ELR (cell line): ENCODE measurements around the gene P3H4.
"Not testable (repeated sequence)": the region's sequence is repeated elsewhere in the genome, so short reads cannot be mapped to it uniquely, and the experiment has no call there.

Source experiments
- DNase-seq: peaks from one replicate; pipeline ENCODE4 v3.0.0-alpha.2; 2015; ENCODE audit warnings: low read depth

The P3H4 gene

DNA sequence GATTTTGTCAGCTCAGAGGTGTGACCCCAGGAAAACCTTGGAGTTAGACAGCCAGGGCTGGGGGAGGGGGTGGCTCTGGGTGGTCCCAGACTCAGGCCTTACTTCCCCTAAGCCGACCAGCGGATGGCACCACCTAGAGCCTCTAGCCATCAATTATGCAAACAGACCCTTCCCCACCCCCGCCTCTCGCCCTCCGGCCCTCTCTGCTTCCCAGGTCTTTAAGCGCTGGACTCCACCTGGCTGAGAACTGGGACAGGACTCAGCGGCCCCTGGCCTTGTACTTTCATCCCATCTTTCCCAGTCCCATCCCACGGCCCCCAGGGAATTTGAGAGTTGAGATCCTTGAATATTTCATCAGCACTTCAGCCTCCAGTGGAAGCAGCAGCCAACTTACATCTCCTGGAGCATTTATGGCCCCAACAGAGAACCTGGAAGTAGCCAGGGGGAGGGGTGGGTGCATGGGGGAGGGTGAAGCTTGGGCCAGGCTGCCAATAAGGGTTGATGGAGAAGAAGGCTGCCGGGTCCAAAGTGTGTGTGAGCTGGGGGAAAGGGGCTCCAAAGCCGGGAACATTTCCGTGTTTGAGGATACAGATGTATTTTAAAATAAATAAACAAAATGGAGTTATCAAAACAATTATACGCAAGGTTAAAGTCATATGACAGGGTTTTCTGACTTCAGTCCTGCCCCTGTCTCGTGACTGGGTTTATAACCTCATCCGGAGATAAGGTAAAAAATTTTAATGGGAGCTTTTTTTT, 17.8 kb downstream of the P3H4 start:
- DNase-seq, result no peak

DNA sequence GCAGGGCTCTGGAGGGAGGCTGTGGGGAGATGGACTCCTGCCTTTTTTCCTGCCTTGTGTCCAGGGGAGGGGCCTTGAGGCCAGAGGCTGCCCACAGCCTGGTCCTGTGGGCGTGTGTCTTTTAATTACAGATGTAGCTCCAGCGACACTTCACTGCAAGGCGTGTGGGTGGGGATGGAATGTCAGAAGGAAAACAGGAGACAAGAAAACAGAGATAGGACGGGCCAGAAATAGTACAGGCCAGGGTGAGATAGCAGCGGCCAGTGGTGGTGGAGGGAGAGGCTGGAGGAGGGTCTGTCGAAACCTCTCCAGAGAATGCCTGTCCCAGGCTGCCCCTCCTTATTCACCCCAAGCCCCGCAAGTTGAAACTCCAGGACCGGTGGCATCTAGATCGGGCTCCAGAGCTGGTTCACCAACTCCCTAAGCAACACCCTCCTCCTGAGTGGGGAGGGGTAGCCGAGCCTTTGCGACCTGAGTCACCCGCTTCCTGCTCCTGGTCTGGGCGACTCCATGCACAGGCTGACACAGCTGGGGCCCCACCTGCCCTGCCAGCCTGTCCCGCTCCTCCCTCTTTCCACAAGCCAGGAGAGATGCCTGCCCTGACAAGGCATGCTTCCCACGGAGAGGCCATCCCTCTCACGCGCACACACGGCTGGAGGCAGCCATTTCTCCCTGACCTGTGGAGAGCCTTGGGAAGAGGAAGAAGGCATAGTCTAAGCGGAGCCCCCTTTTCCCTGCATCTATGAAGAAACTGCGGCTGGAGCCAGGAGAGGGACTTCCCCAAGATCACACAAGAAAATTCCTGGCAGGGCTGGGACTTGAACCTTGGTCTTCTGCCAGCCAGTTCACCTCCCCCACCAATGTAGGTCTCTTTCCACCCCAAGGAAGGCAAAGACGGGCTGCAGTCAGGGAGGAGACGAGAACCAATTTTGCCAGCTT, 18.6 kb downstream of the P3H4 start:
- peak; percentile 61 for DNase-seq

DNA sequence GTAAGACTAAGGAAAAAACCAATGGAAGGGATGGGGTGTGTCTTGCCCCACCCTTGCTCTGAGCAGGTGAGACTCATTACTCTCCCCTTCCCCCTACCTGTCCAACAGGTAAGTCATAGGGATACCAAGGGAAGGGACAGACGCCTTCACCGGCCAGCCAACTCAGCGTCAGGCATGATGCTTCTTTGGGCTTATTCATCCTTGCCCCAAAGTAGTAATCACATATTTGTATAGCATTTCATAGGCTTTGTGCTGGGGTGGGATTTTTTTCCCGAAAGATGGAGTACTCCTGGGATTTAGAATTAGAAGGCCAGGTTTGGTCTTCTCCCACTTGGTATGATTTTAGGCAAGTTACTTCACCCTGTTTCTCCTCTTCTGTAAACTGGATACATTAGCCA, 24.7 kb downstream of the P3H4 start:
- no peak for DNase-seq

DNA sequence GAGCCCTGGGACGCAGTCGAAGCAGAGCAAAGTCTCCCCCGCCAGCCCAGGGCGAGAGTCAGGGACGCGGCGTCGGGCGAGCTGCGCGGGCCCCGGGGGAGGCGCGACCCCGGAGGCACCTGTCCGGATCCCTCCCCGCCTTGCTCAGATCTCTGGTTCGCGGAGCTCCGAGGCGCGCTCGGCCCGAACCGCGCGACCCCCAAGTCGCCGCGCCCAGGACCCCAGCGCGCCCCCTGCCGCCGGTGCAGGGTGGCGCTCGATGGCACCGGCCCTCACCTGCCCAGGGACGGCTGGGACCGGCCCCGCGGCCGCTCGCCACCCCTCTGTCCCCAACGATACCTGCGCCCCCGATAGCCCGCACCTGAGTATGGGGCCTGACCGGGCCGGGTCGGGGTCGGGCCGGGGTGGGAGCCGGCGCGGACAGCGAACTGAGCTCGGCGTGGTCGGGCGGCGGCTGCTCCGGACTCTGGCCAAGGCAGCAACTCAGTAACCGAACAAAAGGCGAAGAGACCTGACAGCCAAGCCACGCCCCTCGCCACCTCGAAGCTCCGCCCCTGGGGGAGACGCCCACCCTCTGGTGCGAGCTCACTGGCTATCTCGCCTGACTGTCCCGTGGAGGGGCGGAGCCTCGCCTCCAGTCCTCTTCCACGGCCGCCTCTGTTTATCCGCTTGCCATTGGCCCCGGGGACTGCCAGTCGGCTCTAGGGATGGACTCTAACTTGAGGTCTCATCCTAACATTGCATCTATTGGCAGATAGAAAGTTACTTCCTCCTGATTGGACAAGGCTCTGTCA, 25.3 kb downstream of the P3H4 start, which contains the start of gene JUP:
Gene JUP (minus strand): TSS at position 485 of the 794 bp plus-strand sequence. CDS start 14,857 bp downstream, outside the sequence.
- peak; percentile 91 for DNase-seq

DNA sequence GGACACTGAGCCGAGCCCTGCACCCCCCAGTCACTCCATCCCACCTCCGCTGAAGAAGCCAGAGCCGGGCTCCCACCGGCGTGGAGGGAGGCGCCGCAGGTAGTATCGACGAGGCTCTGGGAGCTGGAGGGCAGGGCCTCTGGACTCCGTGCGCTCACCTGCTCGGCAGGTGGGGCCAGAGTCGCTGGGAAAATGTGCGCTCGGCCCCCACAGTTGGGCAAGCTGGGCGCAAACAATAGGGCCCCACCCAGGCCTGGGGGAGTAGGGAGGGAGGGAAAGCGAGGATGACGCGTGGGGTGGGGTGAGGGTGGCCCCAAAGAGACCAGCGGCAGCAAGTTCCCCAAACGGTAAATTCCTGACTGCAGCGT, 25.9 kb downstream of the P3H4 start:
- DNase-seq, result no peak

DNA sequence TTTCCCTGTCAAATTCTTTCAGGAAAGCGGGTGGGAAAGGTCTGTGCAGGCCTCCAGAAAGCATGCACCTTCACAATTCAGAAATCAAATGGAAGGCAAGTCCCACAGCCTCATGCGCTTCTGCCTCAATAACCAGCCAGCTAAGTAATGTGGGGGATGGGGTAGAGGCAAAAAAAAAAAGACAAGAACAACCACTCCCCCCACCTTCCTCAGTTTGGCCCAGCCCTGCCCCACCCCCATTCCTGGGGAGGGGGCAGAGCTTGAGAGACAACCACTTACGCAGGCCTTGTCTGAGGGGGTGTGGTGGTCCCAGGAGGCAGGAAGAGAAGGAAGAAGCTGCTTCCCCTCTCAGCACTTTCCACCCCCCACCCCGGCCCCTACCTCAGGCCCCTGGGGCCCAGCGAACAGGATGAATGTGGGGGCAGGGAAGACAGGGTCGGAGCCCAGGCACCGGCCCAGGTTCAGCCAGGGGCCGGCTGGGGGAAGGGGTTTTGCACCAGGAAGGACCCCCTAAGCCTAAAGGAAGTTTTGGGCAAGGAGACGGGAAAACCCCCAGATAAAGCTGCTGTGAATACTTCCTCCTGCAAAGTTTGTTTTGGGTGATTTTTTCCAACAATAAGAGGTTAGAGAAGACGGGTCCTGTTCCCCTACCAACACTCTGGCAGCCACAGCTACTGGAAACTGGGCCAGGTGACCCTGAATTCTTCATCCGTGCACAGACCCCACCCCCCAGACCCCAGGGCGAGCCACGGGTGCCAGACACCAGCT, 26.5 kb downstream of the P3H4 start:
- DNase-seq, result no peak

DNA sequence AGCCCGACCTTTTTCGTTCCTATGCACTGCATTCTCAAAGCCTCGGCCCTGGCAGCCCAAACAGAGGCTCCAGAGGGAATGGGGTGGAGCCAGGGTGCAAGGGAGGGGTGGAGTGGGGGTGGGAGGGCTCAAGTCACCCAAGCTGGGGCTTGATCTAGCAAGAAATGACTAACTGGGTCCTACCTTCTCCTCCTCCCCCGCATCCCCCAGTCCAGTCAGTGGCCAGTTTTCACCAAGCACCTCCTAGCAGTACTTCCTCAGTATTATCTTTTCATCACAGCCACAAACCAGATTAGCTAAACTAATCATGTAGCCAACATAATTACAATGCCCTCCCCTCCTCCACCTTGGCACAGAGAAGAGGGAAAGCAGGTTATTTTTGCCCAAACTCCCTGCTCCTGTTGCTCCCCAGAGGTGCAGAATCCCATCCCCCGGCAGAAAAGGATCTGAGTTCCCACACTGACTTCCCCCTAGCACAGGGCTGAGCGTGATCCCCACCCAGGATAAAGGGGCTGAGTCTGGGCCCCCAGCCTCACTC, 27.5 kb downstream of the P3H4 start:
- peak; percentile 30 for DNase-seq

DNA sequence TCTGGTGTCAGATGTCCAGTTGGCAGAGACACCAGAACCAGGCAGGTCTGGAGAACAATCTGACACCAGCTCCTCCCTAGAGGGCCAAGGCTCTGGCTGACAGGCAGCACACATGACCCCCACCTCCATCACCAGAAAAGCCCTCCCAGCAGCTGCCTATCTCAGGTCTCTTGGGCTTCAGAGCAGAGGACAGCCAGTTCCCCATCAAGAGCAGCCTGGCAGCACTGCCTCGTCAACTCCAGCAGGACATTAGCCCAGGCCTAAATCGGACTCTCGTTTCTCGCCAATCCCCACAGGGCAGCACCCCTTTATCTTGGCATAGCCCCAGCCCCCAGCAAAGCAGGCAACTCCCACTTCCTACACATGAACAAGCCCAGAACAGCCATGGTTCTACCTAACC, 29.6 kb downstream of the P3H4 start:
- no peak for DNase-seq

DNA sequence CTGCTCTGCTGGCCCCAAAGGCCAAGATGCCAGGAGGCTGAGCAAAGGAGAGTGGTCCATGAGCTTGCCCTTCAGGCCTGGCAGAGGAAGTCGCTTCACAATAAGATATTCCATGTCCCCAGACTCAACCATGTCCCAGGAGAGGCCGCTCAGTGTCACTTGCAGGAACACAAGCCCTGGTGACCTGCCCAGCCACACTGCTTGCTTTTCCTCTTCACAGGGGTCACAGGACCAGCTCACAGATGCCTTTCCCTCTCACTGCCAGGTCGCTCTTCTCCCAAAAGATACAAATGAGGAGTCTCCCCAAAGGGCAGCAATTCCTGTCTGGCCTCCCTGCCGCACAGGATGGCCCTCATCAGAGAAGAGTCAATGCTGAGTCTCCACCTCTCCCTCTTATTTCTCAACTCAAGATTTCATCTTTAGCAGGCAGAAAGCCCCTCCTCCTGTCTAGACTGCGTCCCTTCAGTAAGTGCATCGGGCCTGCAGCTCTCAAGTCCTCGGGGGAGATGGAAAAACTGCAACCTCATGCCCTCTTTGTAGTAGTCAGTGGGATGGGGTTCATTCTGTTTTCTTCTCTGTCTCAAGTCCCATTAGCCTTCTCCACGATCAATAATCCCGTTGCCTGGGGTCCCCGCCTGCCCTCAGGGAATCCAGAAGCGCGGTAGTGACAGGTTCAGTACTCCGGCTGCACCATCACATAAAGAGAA, 30.2 kb downstream of the P3H4 start:
- no peak for DNase-seq

DNA sequence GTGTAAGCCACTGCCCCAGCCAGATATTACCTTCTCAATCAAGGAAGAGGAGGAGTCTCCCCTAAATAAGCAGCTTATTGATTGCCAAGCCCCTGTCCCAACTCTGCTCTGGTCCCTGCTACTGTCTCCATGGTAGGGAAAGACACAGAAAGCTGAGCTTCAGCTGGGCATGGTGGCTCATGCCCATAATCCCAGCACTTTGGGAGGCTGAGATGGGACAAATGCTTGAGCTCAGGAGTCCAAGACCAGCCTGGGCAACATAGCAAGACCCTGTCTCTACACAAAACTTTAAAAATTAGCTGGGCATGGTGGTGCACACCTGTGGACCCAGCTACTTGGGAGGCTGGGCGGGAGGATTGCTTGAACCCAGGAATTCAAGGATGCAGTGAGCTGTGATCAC, 31.8 kb downstream of the P3H4 start:
- no peak for DNase-seq

DNA sequence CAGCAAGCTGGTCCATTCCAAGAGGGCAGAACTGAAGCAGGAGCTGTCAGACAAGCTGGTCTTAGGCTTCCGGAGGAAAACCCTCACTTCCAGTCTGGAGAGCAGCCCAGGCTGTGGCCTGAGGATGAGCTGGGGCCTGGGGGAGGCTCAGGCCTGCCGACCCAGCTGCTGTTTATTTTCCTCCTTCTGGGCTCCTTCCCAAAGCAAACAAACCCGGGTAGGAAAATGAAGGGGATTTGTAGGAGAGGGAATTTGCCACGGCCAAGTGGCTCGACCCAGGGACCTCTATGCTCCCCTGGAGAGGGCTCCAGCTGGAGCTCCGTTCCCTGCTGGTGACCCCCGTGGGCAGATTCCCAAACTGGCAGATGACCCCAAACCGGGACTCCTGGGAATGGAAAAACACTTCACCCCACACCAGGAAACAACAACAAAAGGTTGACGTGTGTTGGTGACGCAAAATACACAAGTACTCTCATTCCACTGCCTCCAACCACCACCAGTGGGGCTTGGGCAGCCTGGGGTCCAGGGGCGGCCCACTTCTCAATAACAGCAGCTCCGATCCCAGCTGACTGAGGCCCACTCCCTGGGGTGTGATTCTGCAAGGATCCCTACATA, 34.1 kb downstream of the P3H4 start:
- DNase-seq, result peak; percentile 72

DNA sequence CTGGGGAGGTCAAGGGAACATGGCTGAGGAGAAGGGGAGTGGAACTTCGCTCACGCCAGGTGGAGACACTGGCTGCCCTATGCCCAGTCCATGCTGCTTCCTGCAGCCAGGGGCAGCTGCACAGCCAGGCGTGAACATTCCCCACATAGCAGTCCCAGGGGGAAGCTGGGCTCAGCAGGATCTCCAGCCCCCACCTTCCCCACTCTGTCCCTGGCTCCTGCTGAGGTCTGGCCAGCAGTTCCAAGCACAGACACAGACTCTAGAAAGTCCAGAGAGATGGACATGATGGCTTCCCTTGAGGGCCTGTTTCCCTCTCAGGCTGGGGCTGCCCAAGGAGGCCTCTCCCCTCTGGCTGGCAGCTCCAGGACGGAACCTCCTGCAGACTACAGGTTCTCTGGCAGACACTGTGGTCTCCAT, 34.6 kb downstream of the P3H4 start:
- DNase-seq, result no peak

DNA sequence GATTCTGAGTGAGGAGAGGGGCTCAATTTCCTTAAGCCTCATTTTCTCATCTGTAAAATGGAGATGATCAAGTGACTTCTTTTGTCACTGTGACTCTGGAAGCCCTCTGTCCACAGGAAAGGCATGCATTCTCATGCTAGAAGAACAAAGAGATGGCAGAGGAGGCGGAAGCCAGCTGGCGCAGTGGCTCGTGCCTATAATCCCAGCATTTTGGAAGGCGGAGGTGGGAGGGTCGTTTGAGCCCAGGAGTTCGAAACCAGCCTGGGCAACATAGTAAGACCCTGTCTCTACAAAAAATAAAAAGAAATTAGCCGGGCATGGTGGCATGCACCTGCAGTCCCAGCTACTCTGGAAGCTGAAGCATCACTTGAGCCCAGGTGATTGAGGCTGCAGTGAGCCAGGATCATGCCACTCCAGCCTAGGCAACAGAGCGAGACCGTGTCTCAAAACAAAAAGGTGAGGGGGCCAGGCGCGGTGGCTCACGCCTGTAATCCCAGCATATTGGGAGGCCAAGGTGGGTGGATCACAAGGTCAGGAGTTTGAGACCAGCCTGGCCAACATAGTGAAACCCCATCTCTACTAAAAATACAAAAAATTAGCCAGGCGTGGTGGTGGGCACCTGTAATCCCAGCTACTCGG, 35.4 kb downstream of the P3H4 start:
- not testable (repeated sequence) for DNase-seq

DNA sequence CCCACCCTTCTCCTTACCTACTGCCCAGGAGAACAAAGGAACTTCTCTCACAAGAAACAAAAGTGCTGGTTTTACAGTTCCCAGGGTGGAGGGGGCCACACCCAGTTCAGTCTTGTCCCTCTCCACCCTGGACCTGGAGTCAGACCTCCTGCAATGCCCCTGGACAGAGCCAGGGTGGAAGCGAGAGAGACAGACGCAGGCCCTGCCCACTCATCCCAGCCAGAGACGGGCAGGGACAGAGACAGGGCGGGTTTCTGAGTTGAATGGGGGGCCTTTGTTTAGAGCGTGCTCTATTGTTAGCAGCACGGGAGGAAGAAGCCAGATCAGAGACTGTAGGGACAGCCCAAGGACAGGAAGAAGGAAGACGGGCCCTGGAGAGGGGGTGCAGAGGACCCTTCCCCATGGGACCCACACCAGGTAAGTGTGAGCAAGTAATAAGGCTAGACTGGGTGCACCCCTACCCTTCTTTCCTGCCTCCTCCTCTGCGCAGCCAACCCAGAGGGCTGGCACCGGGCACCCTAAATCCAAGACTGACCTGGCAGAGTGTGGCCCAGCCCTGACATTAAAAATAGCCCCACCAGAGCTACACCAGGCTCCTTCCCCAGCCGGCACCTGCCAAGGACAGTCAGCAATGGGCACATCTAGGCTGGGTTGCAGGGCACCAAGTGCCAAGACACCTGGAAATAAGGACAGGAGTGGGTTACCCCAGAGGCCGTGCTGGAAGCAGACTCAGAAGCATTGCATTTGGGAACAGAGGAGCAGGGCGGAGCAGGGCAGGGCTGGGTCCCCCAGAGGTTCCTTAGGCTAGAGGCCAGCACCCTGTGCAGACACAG, 36.1 kb downstream of the P3H4 start:
- no peak for DNase-seq

DNA sequence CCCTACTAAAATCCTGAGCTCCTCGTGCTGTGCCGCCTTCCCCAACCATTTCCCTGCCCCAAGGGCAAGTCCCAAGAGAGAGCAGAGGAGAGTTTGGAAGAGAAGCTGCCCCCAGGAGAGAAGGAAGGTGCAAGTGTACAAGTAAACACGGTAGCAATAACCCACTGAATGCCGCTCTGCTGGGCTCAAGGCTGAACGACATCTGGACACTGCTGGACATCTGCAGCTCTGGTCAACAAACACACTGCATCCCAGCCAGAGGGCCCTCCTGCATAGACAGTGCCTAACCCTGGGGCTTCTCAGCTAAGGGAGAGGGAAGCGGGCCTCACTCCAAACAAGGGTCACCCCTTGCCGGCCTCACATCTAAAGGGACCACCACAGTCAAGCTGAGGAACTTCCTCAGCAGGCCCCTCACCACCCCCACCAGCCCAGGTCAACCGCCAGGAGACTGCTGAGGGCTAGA, 38.0 kb downstream of the P3H4 start:
- no peak for DNase-seq

DNA sequence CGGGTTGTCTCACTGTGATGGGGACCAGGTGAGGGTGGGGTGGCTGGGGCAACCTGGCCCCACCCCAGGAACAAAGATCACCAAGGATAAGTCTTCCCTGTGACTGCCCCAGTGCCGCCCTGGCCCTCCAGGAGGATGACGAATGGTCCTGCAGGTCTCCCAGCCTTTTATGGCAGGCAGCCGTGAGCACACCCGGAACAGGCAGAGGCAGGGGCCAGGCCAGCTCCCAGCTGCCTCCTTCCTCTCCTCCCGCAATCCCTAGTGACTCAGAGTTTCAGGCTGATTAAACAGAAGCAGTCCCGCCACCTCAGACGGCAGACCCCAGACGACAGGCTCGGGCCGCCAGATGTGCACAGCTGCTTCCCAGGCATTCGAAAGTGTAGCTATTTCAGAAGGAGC, 38.6 kb downstream of the P3H4 start:
- peak; percentile 91 for DNase-seq

DNA sequence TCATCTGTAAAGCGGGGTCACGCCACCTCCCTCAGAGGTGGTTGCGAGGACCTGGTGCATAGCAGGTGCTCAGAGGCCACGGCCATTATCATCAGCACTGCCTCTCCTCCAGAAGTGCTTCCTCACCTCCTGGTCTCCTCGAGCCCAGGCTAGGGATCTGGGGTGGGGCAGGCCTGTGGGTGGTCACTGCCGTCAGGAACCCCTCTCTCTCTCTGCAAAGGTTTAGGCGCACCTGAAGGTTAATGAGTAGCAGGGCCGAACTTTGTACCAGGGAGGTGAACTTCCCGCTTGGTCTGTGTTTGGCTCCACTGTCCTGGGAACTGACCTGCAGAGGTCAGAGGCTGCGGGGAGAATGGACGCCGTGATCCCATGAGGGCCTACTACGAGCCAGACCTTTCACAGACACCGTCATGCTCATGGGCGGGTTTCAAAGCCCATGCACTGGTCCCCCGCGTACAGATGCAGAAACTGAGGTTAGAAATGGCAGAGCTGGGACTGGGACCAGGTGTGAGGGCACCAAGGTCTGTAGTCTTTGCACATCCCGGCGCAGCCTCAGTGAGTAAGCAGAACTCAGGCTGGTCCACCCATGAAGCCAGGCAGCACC, 39.1 kb downstream of the P3H4 start:
- no peak for DNase-seq

DNA sequence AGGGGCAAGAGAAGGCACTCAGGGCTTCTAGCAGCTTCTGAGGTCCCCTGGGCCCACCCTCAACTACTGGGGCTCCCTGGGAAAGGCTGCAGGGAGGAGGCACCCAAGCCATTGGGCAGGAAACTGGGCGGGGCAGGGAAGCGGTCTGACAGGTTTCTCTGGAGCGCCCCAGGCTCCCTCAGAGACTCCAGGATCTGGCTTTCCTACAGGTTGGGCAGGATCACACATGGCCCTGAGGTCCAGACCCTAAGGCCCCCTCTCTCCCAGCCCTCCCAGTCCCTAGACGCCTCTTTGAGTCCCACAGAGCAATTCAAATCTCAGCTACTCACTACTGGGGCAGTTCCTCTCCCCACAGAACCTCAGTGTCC, 39.5 kb downstream of the P3H4 start:
- DNase-seq, result no peak
